ENCODE results near the gene UGGT2.

Gene UGGT2

DNA sequence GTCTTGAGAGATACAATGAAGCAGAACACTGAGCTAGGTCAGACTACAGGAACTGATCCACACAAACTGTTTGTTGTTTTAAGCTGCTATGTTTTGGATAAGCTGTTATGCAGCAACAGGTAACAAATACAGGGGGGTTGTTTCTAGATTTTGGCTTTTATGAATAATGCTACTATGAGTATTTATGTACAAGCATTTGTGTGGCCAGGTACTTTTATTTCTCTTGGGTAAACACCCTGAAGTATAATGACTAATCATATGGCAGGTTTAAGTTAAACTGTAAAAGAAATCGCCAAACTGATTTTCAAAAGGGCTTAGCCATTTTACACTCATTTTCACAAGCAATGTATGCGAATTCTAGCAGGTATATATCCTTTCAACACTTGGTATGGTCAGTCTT lies 210.3 kb downstream of the UGGT2 start:
- no peaks in the 10 kb centered on the region for H3K4me1 ChIP-seq (ENCODE audit: control insufficient read depth, insufficient read depth, low read length)
- no peak overlapping the region for H3K9ac ChIP-seq (ENCODE audit: low read length)
- H3K36me3 ChIP-seq (ENCODE audit: control insufficient read depth, insufficient read depth, low read length) = no peaks in the 10 kb centered on the region
- H3K27me3 ChIP-seq (ENCODE audit: control insufficient read depth, insufficient read depth, low read length) = no peaks in the 10 kb centered on the region
- no peak overlapping the region for H3K4me3 ChIP-seq (ENCODE audit: low read length)
- no peak overlapping the region for H3K27ac ChIP-seq (ENCODE audit: low read depth, low read length)

DNA sequence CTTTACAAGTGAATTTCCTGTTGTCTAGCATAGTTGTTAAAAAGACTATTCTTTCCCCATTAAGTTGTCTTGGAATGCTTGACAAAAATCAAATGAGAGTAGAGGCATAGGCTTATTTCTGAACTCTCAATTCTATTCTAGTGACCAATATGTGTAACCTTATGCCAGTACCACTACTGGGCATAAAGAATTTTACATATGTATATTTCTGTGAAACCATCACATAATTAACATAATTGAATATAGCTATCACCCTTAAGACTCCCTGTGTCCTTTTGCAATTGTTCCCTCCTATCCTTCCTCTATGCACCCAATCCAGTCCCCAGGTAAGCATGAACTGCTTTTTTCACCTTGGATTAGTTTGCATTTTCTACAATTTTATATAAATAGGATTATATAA lies 211.3 kb downstream of the UGGT2 start:
- Histone ChIP-seq H3K9ac (ENCODE audit: low read length) (no peak overlapping the region), H3K27ac (ENCODE audit: low read depth, low read length) (no peak overlapping the region), H3K36me3 (ENCODE audit: control insufficient read depth, insufficient read depth, low read length) (no peaks in the 10 kb centered on the region), H3K4me1 (ENCODE audit: control insufficient read depth, insufficient read depth, low read length) (no peaks in the 10 kb centered on the region), H3K27me3 (ENCODE audit: control insufficient read depth, insufficient read depth, low read length) (no peaks in the 10 kb centered on the region), H3K4me3 (ENCODE audit: low read length) (no peak overlapping the region)

DNA sequence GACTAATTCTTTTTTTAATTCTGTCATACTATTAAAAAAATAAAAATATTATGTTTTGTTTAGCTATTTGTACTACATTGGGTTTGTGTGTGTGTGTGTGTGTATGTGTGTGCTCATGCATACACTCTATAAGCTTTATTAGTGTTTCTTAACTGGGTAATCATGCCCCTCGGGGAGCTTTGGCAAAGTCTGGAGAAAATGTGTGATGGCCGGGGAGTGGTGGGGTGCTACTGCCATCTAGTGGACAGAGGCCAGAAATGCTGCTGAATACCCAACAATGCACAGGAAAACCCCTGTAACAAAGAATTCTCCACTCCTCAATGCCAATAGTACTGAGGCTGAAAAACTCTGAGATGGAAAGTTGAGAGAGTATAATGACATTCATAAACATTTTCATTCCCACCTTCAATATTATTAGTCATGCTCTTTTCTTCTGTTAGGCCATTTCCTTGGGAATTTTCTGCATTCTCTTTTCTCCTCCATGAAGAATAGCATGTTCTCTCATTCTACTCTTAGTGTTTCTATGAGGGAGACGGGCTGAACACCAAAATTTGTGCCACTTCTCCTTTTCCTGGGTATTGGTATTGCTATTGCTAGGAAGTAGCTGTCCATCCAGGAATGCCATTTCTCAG lies 219.0 kb downstream of the UGGT2 start:
- Histone ChIP-seq H3K27me3 (ENCODE audit: control insufficient read depth, insufficient read depth, low read length) (no peaks in the 10 kb centered on the region), H3K9ac (ENCODE audit: low read length) (no peak overlapping the region), H3K4me3 (ENCODE audit: low read length) (no peak overlapping the region), H3K27ac (ENCODE audit: low read depth, low read length) (no peak overlapping the region), H3K4me1 (ENCODE audit: control insufficient read depth, insufficient read depth, low read length) (no peaks in the 10 kb centered on the region), H3K36me3 (ENCODE audit: control insufficient read depth, insufficient read depth, low read length) (no peaks in the 10 kb centered on the region)

DNA sequence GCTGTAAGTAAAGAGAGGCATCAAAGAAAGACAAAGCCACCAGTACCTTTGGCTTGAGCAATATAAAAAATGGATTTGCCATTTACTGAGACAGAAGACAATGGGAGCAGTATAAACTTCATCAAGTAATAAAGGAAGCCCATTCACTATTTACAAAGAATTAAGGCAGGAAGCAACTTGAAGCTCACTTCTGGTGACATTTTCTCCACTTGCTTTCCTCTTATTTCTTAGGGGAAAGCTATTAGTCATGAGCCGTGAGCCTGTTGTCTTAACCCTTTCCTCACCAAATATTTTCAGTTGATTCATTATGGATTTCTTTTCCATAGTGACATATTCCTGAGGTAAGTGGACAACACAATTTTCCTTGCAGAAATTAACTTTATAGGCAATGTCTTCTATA lies 219.5 kb downstream of the UGGT2 start:
- no peak overlapping the region for H3K27ac ChIP-seq (ENCODE audit: low read depth, low read length)
- no peak overlapping the region for H3K4me3 ChIP-seq (ENCODE audit: low read length)
- no peaks in the 10 kb centered on the region for H3K4me1 ChIP-seq (ENCODE audit: control insufficient read depth, insufficient read depth, low read length)
- H3K9ac ChIP-seq (ENCODE audit: low read length) = no peak overlapping the region
- H3K27me3 ChIP-seq (ENCODE audit: control insufficient read depth, insufficient read depth, low read length) = no peaks in the 10 kb centered on the region
- no peaks in the 10 kb centered on the region for H3K36me3 ChIP-seq (ENCODE audit: control insufficient read depth, insufficient read depth, low read length)

DNA sequence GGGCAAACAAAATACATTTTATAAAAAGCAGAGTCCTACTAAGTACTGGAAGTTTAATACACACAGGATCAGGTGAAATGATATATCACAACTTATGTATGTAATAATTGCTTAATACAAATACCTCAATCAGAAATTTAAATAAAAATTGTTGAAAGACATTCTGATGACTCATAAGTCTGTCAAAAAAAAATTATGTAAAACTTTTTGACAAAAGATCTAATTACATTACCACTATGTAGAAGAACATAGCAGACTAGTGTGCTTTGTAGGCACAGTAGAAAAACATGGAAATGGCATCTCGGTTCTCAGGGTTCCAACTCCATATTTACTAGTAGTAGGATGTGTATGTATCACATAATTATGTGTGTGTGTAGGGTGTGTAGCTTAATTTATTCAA lies 220.1 kb downstream of the UGGT2 start:
- Histone ChIP-seq H3K27ac (ENCODE audit: low read depth, low read length) (no peak overlapping the region), H3K4me3 (ENCODE audit: low read length) (no peak overlapping the region), H3K36me3 (ENCODE audit: control insufficient read depth, insufficient read depth, low read length) (no peaks in the 10 kb centered on the region), H3K4me1 (ENCODE audit: control insufficient read depth, insufficient read depth, low read length) (no peaks in the 10 kb centered on the region), H3K27me3 (ENCODE audit: control insufficient read depth, insufficient read depth, low read length) (no peaks in the 10 kb centered on the region), H3K9ac (ENCODE audit: low read length) (no peak overlapping the region)

DNA sequence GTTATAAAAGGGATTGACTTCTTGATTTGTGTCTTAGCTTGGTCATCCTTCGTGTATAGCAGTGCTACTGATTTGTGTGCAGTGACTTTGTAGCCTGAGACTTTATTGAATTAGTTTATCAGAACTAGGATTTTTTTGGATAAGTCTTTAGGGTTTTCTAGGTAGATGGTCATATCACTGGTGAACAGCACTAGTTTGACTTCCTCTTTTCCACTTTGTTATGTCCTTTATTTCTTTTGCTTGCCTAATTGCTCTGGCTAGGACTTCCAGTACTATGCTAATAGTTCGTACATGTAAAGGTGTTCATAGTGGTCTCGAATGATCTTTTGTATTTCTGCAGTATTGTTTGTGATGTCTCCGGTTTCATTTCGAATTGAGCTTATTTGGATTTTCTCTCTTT lies 230.9 kb downstream of the UGGT2 start:
- H3K4me1 ChIP-seq (ENCODE audit: control insufficient read depth, insufficient read depth, low read length) = no peaks in the 10 kb centered on the region
- peaks cover 3% of the 10 kb centered on the region for H3K36me3 ChIP-seq (ENCODE audit: control insufficient read depth, insufficient read depth, low read length)
- H3K9ac ChIP-seq (ENCODE audit: low read length) = no peak overlapping the region
- H3K27ac ChIP-seq (ENCODE audit: low read depth, low read length) = no peak overlapping the region
- no peak overlapping the region for H3K4me3 ChIP-seq (ENCODE audit: low read length)
- no peaks in the 10 kb centered on the region for H3K27me3 ChIP-seq (ENCODE audit: control insufficient read depth, insufficient read depth, low read length)

DNA sequence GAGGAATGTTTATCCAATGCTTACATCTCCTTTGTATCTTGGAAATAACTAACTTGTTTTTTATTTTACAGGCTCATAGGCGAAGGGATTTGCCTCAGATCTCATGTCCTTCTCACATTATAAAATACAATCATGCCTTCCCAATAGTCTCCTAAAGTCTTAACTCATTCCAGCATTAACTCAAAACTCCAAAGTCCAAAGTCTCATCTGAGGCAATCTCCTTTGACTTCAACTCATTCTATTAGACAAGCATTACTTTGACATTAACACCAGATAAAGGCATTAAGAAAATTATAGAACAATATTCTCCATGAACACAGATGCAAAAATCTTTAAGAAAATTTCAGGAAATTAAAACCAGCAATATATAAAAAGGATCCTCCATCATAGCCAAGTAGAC lies 238.7 kb downstream of the UGGT2 start:
- Histone ChIP-seq H3K36me3 (ENCODE audit: control insufficient read depth, insufficient read depth, low read length) (peaks cover 7% of the 10 kb centered on the region), H3K27me3 (ENCODE audit: control insufficient read depth, insufficient read depth, low read length) (no peaks in the 10 kb centered on the region), H3K4me1 (ENCODE audit: control insufficient read depth, insufficient read depth, low read length) (no peaks in the 10 kb centered on the region), H3K4me3 (ENCODE audit: low read length) (no peak overlapping the region), H3K9ac (ENCODE audit: low read length) (no peak overlapping the region), H3K27ac (ENCODE audit: low read depth, low read length) (no peak overlapping the region)

DNA sequence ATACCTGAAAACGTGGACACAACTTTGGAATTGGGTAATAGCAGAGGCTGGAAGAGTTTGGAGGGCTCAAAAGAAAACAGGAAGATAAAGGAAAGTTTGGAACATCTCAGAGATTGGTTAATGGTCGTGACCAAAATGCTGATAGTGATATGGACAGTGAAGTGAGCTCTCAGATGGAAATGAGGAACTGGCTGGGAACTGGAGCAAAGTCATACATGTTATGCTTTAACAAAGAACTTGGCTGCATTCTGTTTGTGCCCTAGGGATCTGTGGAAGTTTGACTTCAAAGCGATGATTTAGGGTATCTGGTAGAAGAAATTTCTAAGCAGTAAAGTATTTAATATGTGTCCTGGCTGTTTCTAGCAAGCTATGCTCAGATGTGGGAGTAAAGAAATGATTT lies 240.1 kb downstream of the UGGT2 start:
- Histone ChIP-seq H3K36me3 (ENCODE audit: control insufficient read depth, insufficient read depth, low read length) (peaks cover 10% of the 10 kb centered on the region), H3K4me3 (ENCODE audit: low read length) (no peak overlapping the region), H3K4me1 (ENCODE audit: control insufficient read depth, insufficient read depth, low read length) (no peaks in the 10 kb centered on the region)

DNA sequence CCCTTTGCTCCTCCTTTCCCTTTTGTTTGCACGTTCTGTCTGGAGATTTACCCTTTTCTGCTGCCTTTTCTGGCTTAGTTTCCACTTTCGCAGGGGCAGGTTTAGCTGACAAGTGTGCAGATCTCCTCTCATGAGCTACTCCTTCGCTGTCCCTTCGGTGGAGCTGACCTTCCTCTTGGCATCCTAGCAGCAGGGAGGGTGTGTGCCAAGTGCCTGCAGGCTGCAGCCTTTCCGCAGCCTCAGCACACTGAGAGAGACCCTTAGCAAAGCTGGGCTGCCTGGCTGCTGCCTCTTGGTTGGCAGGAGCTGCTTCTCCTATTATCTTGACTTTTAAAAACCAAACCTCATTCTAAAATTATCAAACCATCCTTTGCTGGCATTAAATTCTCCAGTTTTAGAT lies 243.8 kb downstream of the UGGT2 start:
- no peak overlapping the region for H3K27ac ChIP-seq (ENCODE audit: low read depth, low read length)
- H3K4me3 ChIP-seq (ENCODE audit: low read length) = no peak overlapping the region
- no peaks in the 10 kb centered on the region for H3K4me1 ChIP-seq (ENCODE audit: control insufficient read depth, insufficient read depth, low read length)
- no peak overlapping the region for H3K9ac ChIP-seq (ENCODE audit: low read length)
- no peaks in the 10 kb centered on the region for H3K27me3 ChIP-seq (ENCODE audit: control insufficient read depth, insufficient read depth, low read length)
- peaks cover 10% of the 10 kb centered on the region for H3K36me3 ChIP-seq (ENCODE audit: control insufficient read depth, insufficient read depth, low read length)

More for the DNA sequence above, 240.1 kb downstream of the UGGT2 start:
- no peak overlapping the region for H3K27ac ChIP-seq (ENCODE audit: low read depth, low read length)
- H3K9ac ChIP-seq (ENCODE audit: low read length) = no peak overlapping the region
- H3K27me3 ChIP-seq (ENCODE audit: control insufficient read depth, insufficient read depth, low read length) = no peaks in the 10 kb centered on the region

DNA sequence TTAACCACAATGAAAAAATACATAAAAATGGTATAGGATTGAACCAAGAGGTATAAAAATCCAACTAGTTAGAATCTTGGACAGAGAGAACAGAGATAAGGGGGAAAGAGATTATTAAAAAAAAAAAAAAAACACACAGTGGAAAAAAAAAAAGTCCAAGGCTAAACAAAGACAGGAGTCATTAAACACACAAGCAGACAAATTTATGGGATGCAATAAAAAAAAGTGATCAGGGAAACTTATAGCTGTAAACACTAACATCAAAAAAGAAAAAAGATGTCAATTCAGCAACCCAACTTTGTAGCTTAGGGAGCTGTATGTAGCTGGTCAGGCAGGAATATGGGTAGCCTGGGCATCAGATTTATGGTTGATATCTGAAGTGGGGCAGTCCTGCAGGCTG lies 247.3 kb downstream of the UGGT2 start:
- Histone ChIP-seq H3K27ac (ENCODE audit: low read depth, low read length) (no peak overlapping the region), H3K36me3 (ENCODE audit: control insufficient read depth, insufficient read depth, low read length) (peaks cover 8% of the 10 kb centered on the region), H3K4me1 (ENCODE audit: control insufficient read depth, insufficient read depth, low read length) (no peaks in the 10 kb centered on the region), H3K27me3 (ENCODE audit: control insufficient read depth, insufficient read depth, low read length) (no peaks in the 10 kb centered on the region), H3K4me3 (ENCODE audit: low read length) (no peak overlapping the region), H3K9ac (ENCODE audit: low read length) (no peak overlapping the region)

DNA sequence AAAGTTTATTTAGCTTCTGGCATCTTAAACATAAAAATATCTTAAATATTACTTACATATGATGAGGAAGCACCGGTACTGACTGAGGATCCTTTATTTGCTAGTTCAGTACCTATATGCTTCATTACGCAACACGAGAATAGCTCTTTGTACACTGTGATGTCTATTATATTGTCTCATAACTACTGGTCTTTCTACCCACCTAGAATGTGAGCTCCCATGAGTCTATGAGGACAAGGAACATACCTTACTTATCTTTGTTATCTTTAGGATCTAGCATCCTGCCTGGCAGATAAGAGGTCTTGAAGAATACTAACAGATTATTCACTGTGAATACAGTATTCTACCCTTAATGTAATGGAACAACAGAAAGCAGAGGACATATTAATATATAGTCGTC lies 251.4 kb downstream of the UGGT2 start:
- H3K4me3 ChIP-seq (ENCODE audit: low read length) = no peak overlapping the region
- H3K9ac ChIP-seq (ENCODE audit: low read length) = no peak overlapping the region
- H3K27me3 ChIP-seq (ENCODE audit: control insufficient read depth, insufficient read depth, low read length) = no peaks in the 10 kb centered on the region
- H3K4me1 ChIP-seq (ENCODE audit: control insufficient read depth, insufficient read depth, low read length) = no peaks in the 10 kb centered on the region
- H3K27ac ChIP-seq (ENCODE audit: low read depth, low read length) = no peak overlapping the region
- no peaks in the 10 kb centered on the region for H3K36me3 ChIP-seq (ENCODE audit: control insufficient read depth, insufficient read depth, low read length)

DNA sequence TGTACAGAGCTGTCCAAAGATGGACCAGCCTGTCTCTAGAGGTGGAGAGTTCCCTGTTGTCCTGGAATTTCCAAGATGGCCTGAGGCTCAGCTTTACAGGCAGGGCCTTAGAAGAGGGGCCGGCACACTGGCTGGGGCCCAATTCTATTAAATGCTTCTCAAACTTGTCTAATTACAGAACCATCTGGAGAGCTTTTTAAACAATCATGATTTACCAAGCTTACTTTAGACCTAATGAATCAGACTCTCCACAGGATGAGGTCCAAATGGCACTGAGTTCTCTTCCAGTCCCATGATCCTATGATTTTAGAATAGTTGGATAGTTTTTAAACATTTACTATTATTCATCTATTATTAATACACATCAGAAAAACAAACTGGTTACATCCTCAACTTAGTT lies 252.8 kb downstream of the UGGT2 start:
- Histone ChIP-seq H3K27ac (ENCODE audit: low read depth, low read length) (no peak overlapping the region), H3K36me3 (ENCODE audit: control insufficient read depth, insufficient read depth, low read length) (no peaks in the 10 kb centered on the region)

DNA sequence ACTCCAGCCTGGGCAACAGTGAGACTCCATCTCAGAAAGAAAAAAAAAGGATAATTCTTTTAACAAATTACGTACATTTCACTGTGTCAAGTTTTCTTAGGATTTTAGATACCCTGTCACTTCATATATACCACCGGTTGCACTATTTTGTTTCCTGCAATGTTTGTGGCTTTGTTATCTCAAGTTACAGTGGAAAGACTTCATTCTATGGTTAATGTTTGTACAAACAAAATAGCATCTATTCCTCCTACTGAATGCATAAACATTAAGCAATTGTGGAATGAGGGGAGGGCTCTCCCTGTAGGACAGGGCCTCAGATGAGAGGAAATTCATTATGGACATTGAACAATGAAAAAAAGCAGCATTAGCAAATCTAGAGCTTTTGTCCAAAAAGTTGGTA lies 256.2 kb downstream of the UGGT2 start:
- Histone ChIP-seq H3K27ac (ENCODE audit: low read depth, low read length) (no peak overlapping the region), H3K36me3 (ENCODE audit: control insufficient read depth, insufficient read depth, low read length) (peaks cover 2% of the 10 kb centered on the region), H3K9ac (ENCODE audit: low read length) (no peak overlapping the region), H3K4me1 (ENCODE audit: control insufficient read depth, insufficient read depth, low read length) (no peaks in the 10 kb centered on the region), H3K27me3 (ENCODE audit: control insufficient read depth, insufficient read depth, low read length) (no peaks in the 10 kb centered on the region), H3K4me3 (ENCODE audit: low read length) (no peak overlapping the region)

More for the DNA sequence above, 252.8 kb downstream of the UGGT2 start:
- no peaks in the 10 kb centered on the region for H3K27me3 ChIP-seq (ENCODE audit: control insufficient read depth, insufficient read depth, low read length)
- H3K4me3 ChIP-seq (ENCODE audit: low read length) = no peak overlapping the region
- no peak overlapping the region for H3K9ac ChIP-seq (ENCODE audit: low read length)
- no peaks in the 10 kb centered on the region for H3K4me1 ChIP-seq (ENCODE audit: control insufficient read depth, insufficient read depth, low read length)

Measured in rectal smooth muscle tissue (tissue), 1 donor.